ENCODE data around the gene IL13RA1. TPM values are rescaled to one million over a fixed set of nuclear protein-coding genes. Genes with fewer than 3 reads are reported as not detected.
"Not testable (repeated sequence)": the region's sequence is repeated elsewhere in the genome, so short reads cannot be mapped to it uniquely, and the experiment has no call there.

IL13RA1 gene
- total and polyA plus RNA-seq, 8 donors: 34.8 to 87.3 (median 43.2) TPM

GRCh38 chrX:118706681-118707080, 20.7 kb upstream of the IL13RA1 start:
- Histone ChIP-seq H3K36me3 (no peaks in the 10 kb centered on the region), H3K4me1 (no peaks in the 10 kb centered on the region), H3K27me3 (no peaks in the 10 kb centered on the region), H3K4me3 (no peak overlapping the region), H3K27ac (no peak overlapping the region), H3K9me3 (no peaks in the 10 kb centered on the region)
- no peak for DNase-seq
- intact Hi-C loops (cut with DNase I): no loop called here
- TF ChIP-seq CTCF (IDR thresholded peaks at IDR 0.05): no peak
- ATAC-seq: no peak

- Histone ChIP-seq H3K27me3 (no peaks in the 10 kb centered on the region), H3K4me3 (no peak overlapping the region), H3K36me3 (no peaks in the 10 kb centered on the region), H3K9me3 (no peaks in the 10 kb centered on the region), H3K27ac (no peak overlapping the region), H3K4me1 (peaks cover 0 to 5% of the 10 kb centered on the region in 2 donors)
- intact Hi-C loops (cut with DNase I): no loop called here
- DNase-seq: no peak
- no peak for ATAC-seq
- no peak for TF ChIP-seq CTCF (IDR thresholded peaks at IDR 0.05)
Measured at GRCh38 chrX:118714521-118714920, 12.9 kb upstream of the IL13RA1 start.

- H3K27ac ChIP-seq; intact Hi-C loops (cut with DNase I); H3K9me3 ChIP-seq; DNase-seq; H3K27me3 ChIP-seq; ATAC-seq; H3K4me1 ChIP-seq; H3K4me3 ChIP-seq; H3K36me3 ChIP-seq: not testable (repeated sequence)
Measured at GRCh38 chrX:118715917-118716316, 11.5 kb upstream of the IL13RA1 start.

GRCh38 chrX:118716833-118717232, 10.6 kb upstream of the IL13RA1 start:
- DNase-seq; H3K4me3 ChIP-seq; H3K4me1 ChIP-seq; H3K27me3 ChIP-seq; ATAC-seq; intact Hi-C loops (cut with DNase I); H3K9me3 ChIP-seq; H3K36me3 ChIP-seq: not testable (repeated sequence)
- peak overlapping the region in 1 of 2 donors; percentile 89 for H3K27ac ChIP-seq

- Histone ChIP-seq H3K36me3 (no peaks in the 10 kb centered on the region), H3K9me3 (no peaks in the 10 kb centered on the region), H3K27ac (peak overlapping the region in 1 of 2 donors; percentile 89), H3K27me3 (no peaks in the 10 kb centered on the region), H3K4me3 (no peak overlapping the region), H3K4me1 (peaks cover 0 to 7% of the 10 kb centered on the region in 2 donors)
- DNase-seq: no peak
- ATAC-seq: peak; percentile 56
- intact Hi-C loops (cut with DNase I): no loop called here
- no peak for TF ChIP-seq CTCF (IDR thresholded peaks at IDR 0.05)
Measured at GRCh38 chrX:118717678-118718391, 9.6 kb upstream of the IL13RA1 start.

GRCh38 chrX:118718737-118719136, 8.7 kb upstream of the IL13RA1 start:
- H3K9me3 ChIP-seq: no peaks in the 10 kb centered on the region
- ATAC-seq (peak; percentile 50), DNase-seq (no peak)
- peak overlapping the region; percentile 13 to 89 for H3K27ac ChIP-seq
- H3K4me1 ChIP-seq: peaks cover 0 to 7% of the 10 kb centered on the region in 2 donors
- TF ChIP-seq CTCF (IDR thresholded peaks at IDR 0.05): no peak
- no peaks in the 10 kb centered on the region for H3K36me3 ChIP-seq
- intact Hi-C loops (cut with DNase I): no loop called here
- no peak overlapping the region for H3K4me3 ChIP-seq
- H3K27me3 ChIP-seq: no peaks in the 10 kb centered on the region

All from left lung (tissue), 10 donors.